Vagina (tissue), 2 donors: ENCODE data around the gene GPR173.

ENCODE experiments used
- CTCF ChIP-seq, 3 experiments: fragments of 450-650 bp in 2 of 3; fragments of 200-600 bp in 1 of 3; sonication (generic) in 1 of 3; IDR thresholded peaks; one replicate each; pipeline ENCODE4 v1.5.1; 2017 to 2019; ENCODE audit warnings: antibody characterized with exemption in 3 of 3, mild to moderate bottlenecking in 2 of 3, moderate library complexity in 2 of 3
- POLR2AphosphoS5 ChIP-seq, 2 donors: sonication (generic); formaldehyde crosslinking; IDR thresholded peaks; one replicate each; pipeline ENCODE4 v1.9.0; 2017; ENCODE audit warnings: antibody characterized with exemption in 2 of 2, mild to moderate bottlenecking in 2 of 2, low read depth in 1 of 2; ENCODE audit not compliant: insufficient read depth in 1 of 2

- TF ChIP-seq CTCF (IDR thresholded peaks at IDR 0.05) (no peak), POLR2AphosphoS5 (IDR thresholded peaks at IDR 0.05; ENCODE audit: insufficient read depth in 1 of 2, low read depth in 1 of 2) (no peak)
Observed at GRCh38 chrX:53085661-53086229, 37.2 kb downstream of the GPR173 start.
